SK-N-SH (cell line): ENCODE results near the gene PHKA2. TPM values are rescaled to one million over a fixed set of nuclear protein-coding genes. Genes with fewer than 3 reads are reported as not detected.

ENCODE experiments used
- CTCF ChIA-PET: fragments of 300-600, 350-600 bp; formaldehyde crosslinking; extraction: SDS; loops from one replicate; lab custom pipeline; 2021; lab: Yijun Ruan, JAX
- POLR2A ChIA-PET: fragments of 350-600 bp; sonication (Branson Sonifier 250); formaldehyde crosslinking; extraction: SDS; loops from one replicate; lab custom pipeline; 2020; ENCODE audit warnings: antibody characterized with exemption, inconsistent platforms; lab: Yijun Ruan, JAX
- DNase-seq: peaks from one replicate; pipeline ENCODE4 v3.0.0; 2012
- H2AFZ ChIP-seq: fragments of 200-600 bp; sonication (generic); 2 replicates; pipeline ENCODE4 v1.8.1; 2016; ENCODE audit warnings: antibody characterized with exemption, mild to moderate bottlenecking, low read depth
- H3F3A ChIP-seq: fragments of 200-600 bp; sonication (generic); replicated peaks from 2 replicates; pipeline ENCODE3; 2016; ENCODE audit warnings: antibody characterized with exemption, mild to moderate bottlenecking; ENCODE audit not compliant: insufficient read depth
- H3K27ac ChIP-seq, 2 experiments: fragments of 200-500 bp in 1 of 2; fragments of 200-600 bp in 1 of 2; sonication (Bioruptor generic) in 1 of 2; sonication (generic), shearing (Covaris generic) in 1 of 2; 2 replicates each; pipeline versions ENCODE4 v1.5.1 to v1.6.1; 2014 to 2016; ENCODE audit warnings: low read depth in 2 of 2, inconsistent platforms in 1 of 2, low read length in 1 of 2, mild to moderate bottlenecking in 1 of 2, mixed read lengths in 1 of 2
- H3K27me3 ChIP-seq: fragments of 200-600 bp; sonication (generic), shearing (Covaris generic); 2 replicates; pipeline ENCODE4 v1.6.1; 2016; ENCODE audit warnings: mixed run types; ENCODE audit not compliant: insufficient read depth
- H3K36me3 ChIP-seq, 2 experiments: fragments of 200-500 bp in 1 of 2; fragments of 200-600 bp in 1 of 2; sonication (Bioruptor generic) in 1 of 2; sonication (generic) in 1 of 2; replicated peaks in 1 of 2; 2 replicates each; pipeline versions ENCODE3 to v1.5.1; 2014 to 2016; ENCODE audit warnings: low read length in 1 of 2, mild to moderate bottlenecking in 1 of 2; ENCODE audit not compliant: insufficient read depth in 2 of 2, control insufficient read depth in 1 of 2
- H3K4me1 ChIP-seq, 2 experiments: fragments of 200-500 bp in 1 of 2; fragments of 200-600 bp in 1 of 2; sonication (Bioruptor generic) in 1 of 2; sonication (generic), shearing (Covaris generic) in 1 of 2; 2 replicates each; pipeline versions ENCODE4 v1.5.1 to v1.6.1; 2014 to 2016; ENCODE audit warnings: low read depth in 1 of 2, low read length in 1 of 2, mixed run types in 1 of 2; ENCODE audit not compliant: insufficient read depth in 2 of 2, control insufficient read depth in 1 of 2
- H3K4me2 ChIP-seq: fragments of 200-600 bp; sonication (generic), shearing (Covaris generic); 2 replicates; pipeline ENCODE4 v1.6.1; 2017; ENCODE audit warnings: mixed run types
- H3K4me3 ChIP-seq, 2 experiments: fragments of 200-500 bp in 1 of 2; fragments of 200-600 bp in 1 of 2; sonication (Bioruptor generic) in 1 of 2; sonication (generic), shearing (Covaris generic) in 1 of 2; 2 replicates each; pipeline versions ENCODE4 v1.5.1 to v1.8.1; 2014 to 2016; ENCODE audit warnings: low read depth in 2 of 2, inconsistent platforms in 1 of 2, low read length in 1 of 2, mild to moderate bottlenecking in 1 of 2, mixed read lengths in 1 of 2, moderate library complexity in 1 of 2
- H3K79me2 ChIP-seq: fragments of 200-600 bp; sonication (generic); 2 replicates; pipeline ENCODE4 v1.8.1; 2017; ENCODE audit warnings: mild to moderate bottlenecking; ENCODE audit not compliant: insufficient read depth
- H3K9ac ChIP-seq: fragments of 200-600 bp; sonication (generic); 2 replicates; pipeline ENCODE4 v1.6.1; 2017; ENCODE audit warnings: mixed run types
- H3K9me2 ChIP-seq: fragments of 200-600 bp; sonication (generic); 2 replicates; pipeline ENCODE4 v1.6.1; 2017; ENCODE audit warnings: mixed run types
- H3K9me3 ChIP-seq: fragments of 200-600 bp; sonication (generic); 2 replicates; pipeline ENCODE4 v1.6.1; 2017; ENCODE audit warnings: mixed run types, mild to moderate bottlenecking, moderate library complexity
- H4K20me1 ChIP-seq: fragments of 200-600 bp; sonication (generic); 2 replicates; pipeline ENCODE4 v1.6.1; 2017; ENCODE audit warnings: mild to moderate bottlenecking, mixed run types; ENCODE audit not compliant: insufficient read depth
- CTCF ChIP-seq: fragments of 200-600 bp; sonication (generic); IDR thresholded peaks from 2 replicates; pipeline ENCODE4 v1.6.1; 2017; ENCODE audit warnings: antibody characterized with exemption, mild to moderate bottlenecking, moderate library complexity
- ELF1 ChIP-seq: IDR thresholded peaks from 2 replicates; pipeline ENCODE4 v1.4.0; 2012
- EP300 ChIP-seq, 2 experiments: IDR thresholded peaks; 2 replicates each; pipeline versions ENCODE4 v1.4.0 to v1.6.1; 2012; ENCODE audit warnings: borderline replicate concordance in 1 of 2, low read depth in 1 of 2, low read length in 1 of 2
- EZH2phosphoT487 ChIP-seq: fragments of 200-600 bp; sonication (generic); IDR thresholded peaks from 2 replicates; pipeline ENCODE4 v1.6.1; 2017; ENCODE audit warnings: low read depth, mixed run types, mild to moderate bottlenecking, antibody characterized with exemption, moderate library complexity, borderline replicate concordance
- FOSL2 ChIP-seq: IDR thresholded peaks from 2 replicates; pipeline ENCODE4 v1.4.0; 2012; ENCODE audit warnings: low read depth, mild to moderate bottlenecking, moderate library complexity, borderline replicate concordance
- GATA2 ChIP-seq: sonication (generic); formaldehyde crosslinking; IDR thresholded peaks from 2 replicates; pipeline ENCODE4 v1.5.0; 2020; ENCODE audit warnings: mild to moderate bottlenecking, missing genetic modification reagents
- IRF3 ChIP-seq: fragments of 150-350 bp; IDR thresholded peaks from 2 replicates; pipeline ENCODE4 v1.6.1; 2016; ENCODE audit warnings: mild to moderate bottlenecking, low read depth, low read length
- MEF2A ChIP-seq: IDR thresholded peaks from 2 replicates; pipeline ENCODE4 v1.4.0; 2012; ENCODE audit warnings: low read depth, borderline replicate concordance
- NRF1 ChIP-seq: IDR thresholded peaks from 2 replicates; pipeline ENCODE4 v1.6.1; 2012; ENCODE audit warnings: low read depth, mild to moderate bottlenecking, low read length
- PBX3 ChIP-seq: IDR thresholded peaks from 2 replicates; pipeline ENCODE4; 2012
- POLR2AphosphoS5 ChIP-seq: IDR thresholded peaks from 2 replicates; pipeline ENCODE4 v1.6.1; 2012; ENCODE audit warnings: low read depth, low read length
- TAF1 ChIP-seq: IDR thresholded peaks from 2 replicates; pipeline ENCODE4 v1.6.1; 2012; ENCODE audit warnings: low read depth, mild to moderate bottlenecking, low read length, moderate library complexity, borderline replicate concordance
- TCF12 ChIP-seq: IDR thresholded peaks from 2 replicates; pipeline ENCODE4 v1.4.0; 2012
- USF2 ChIP-seq: fragments of 150-350 bp; IDR thresholded peaks from 2 replicates; pipeline ENCODE4 v1.6.1; 2017; ENCODE audit warnings: antibody characterized with exemption, low read length, low read depth, borderline replicate concordance
- YY1 ChIP-seq: IDR thresholded peaks from 2 replicates; pipeline ENCODE4 v1.4.0; 2012; ENCODE audit warnings: low read depth, mild to moderate bottlenecking
- ZBTB33 ChIP-seq: IDR thresholded peaks from 2 replicates; pipeline ENCODE4 v1.4.0; 2012; ENCODE audit warnings: low read depth, borderline replicate concordance
- WGBS: methylation state at CpG from one replicate; pipeline ENCODE4 v1.1.6; 2017; ENCODE audit warnings: low lambda C conversion rate; 5-methylcytosine and 5-hydroxymethylcytosine counted together
- polyA plus RNA-seq, 3 experiments: library from polyadenylated mRNA; depleted of rRNA; stranded (reverse); fragments of >200 nt; gene quantifications; 2 replicates each; pipeline ENCODE4 v1.2.3, GENCODE V29; 2012

The PHKA2 gene
- polyA plus RNA-seq, 1 of the 3 experiments (the other 2 are of a cell fraction), result 20.5 TPM

GRCh38 chrX:18890724-18891547 lies 93.0 kb downstream of the PHKA2 start (continued):
- no peak for TF ChIP-seq MEF2A
- no peak for TF ChIP-seq USF2

GRCh38 chrX:18890049-18890381 lies 93.9 kb downstream of the PHKA2 start:
- ChIA-PET POLR2A (no interaction called here), CTCF (interaction anchor here (0.5 kb wide), 1 partner anchor 90 kb away, joined by 3 read pairs; no protein-coding TSS in a partner anchor)
- Histone ChIP-seq H3K79me2 (no peaks in the 10 kb centered on the region), H3K4me3 (no peak overlapping the region), H2AFZ (no peak overlapping the region), H3K36me3 (no peaks in the 10 kb centered on the region), H4K20me1 (no peaks in the 10 kb centered on the region), H3K27ac (no peak overlapping the region), H3K9me2 (no peaks in the 10 kb centered on the region), H3K9ac (no peak overlapping the region), H3K4me2 (no peak overlapping the region), H3K9me3 (no peaks in the 10 kb centered on the region), H3K27me3 (no peaks in the 10 kb centered on the region; the same call in 1 of the 2 replicates), H3F3A (no peaks in the 10 kb centered on the region), H3K4me1 (peaks cover 9 to 22% of the 10 kb centered on the region in 2 experiments; a peak in 2 of 4 replicates)
- WGBS, result 37% methylated on average over 7 of the region's 7 CpGs
- TF ChIP-seq ZBTB33 (no peak), EP300 (IDR thresholded peaks at IDR 0.05; ENCODE audit: borderline replicate concordance in 1 of 2, low read depth in 1 of 2, low read length in 1 of 2) (no peak), IRF3 (no peak), MEF2A (no peak), TCF12 (no peak), ELF1 (no peak), GATA2 (no peak), FOSL2 (no peak), PBX3 (no peak), POLR2AphosphoS5 (no peak), YY1 (no peak), CTCF (no peak), EZH2phosphoT487 (no peak), NRF1 (no peak), TAF1 (no peak)
- DNase-seq, result no peak
